IMR-90 (cell line): ENCODE measurements around the gene PIH1D1. TPM values are rescaled to one million over a fixed set of nuclear protein-coding genes. Genes with fewer than 3 reads are reported as not detected.

ENCODE experiments used
- FOS ChIP-seq: fragments of 150-350 bp; IDR thresholded peaks from 2 replicates; pipeline ENCODE4 v1.6.1; 2016; ENCODE audit warnings: low read depth, low read length
- polyA plus RNA-seq, 3 experiments: library from polyadenylated mRNA; depleted of rRNA; stranded (reverse); fragments of >200 nt; gene quantifications; 2 replicates each; pipeline ENCODE4 v1.2.3, GENCODE V29; 2012; ENCODE audit warnings: low replicate concordance in 1 of 3
- total RNA-seq: library from RNA; depleted of rRNA; stranded (reverse); fragments of >200 nt; gene quantifications from 2 replicates; pipeline ENCODE4 v1.2.3, GENCODE V29; 2012
- TF ChIP-seq, protein P1 (sequence below): fragments of 150-350 bp; IDR thresholded peaks from 2 replicates; pipeline ENCODE4 v1.6.1; 2017; ENCODE audit warnings: mild to moderate bottlenecking, antibody characterized with exemption, low read length, low read depth

Gene PIH1D1
- total and polyA plus RNA-seq, 2 of the 4 experiments (the other 2 are of a cell fraction) = 77.9 to 122 TPM

DNA sequence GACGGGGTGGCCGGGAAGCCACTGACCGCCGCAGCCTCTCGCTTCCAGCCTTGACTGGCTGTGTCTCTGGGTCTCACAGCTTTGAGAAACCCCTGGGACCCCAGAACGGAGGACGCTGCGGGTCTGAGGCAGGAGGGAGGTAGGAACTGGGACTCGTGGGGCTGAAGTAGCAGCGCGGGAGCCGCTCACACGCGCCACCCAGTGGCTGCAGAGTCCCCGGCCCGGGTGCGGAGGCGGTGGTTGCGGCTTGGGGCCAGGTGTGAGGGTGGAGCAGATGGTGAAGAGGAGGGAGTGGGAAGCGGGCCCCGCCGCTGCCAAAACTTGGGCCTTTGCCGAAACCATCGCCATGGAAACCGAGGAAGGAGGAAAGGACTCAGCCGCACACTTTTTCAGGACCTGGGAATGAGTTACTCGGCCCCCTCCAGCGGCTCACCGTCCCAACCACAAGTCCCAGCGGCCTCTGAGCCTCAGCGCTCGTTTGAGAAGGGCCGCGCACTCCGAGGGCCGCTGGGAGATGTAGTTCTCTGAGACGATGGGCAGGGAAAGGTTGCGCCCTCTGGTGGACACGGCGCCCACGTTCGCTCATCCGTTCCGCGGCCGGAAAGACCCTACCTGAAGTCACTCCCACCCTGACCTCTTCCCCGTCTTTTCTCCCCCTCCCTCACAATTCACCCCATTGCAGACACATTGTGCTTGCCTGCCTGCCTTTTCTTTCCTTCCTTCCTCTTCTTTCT lies 8.1 kb downstream of the PIH1D1 start (continued):
- TF ChIP-seq, protein P1, sequence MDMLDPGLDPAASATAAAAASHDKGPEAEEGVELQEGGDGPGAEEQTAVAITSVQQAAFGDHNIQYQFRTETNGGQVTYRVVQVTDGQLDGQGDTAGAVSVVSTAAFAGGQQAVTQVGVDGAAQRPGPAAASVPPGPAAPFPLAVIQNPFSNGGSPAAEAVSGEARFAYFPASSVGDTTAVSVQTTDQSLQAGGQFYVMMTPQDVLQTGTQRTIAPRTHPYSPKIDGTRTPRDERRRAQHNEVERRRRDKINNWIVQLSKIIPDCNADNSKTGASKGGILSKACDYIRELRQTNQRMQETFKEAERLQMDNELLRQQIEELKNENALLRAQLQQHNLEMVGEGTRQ = no peak
- TF ChIP-seq FOS = no peak
